Endometrial microvascular endothelial cells (primary cell): ENCODE data around the gene ANKRD13D. TPM values are rescaled to one million over a fixed set of nuclear protein-coding genes. Genes with fewer than 3 reads are reported as not detected.
"Not testable (repeated sequence)": the region's sequence is repeated elsewhere in the genome, so short reads cannot be mapped to it uniquely, and the experiment has no call there.

Source experiments
- in situ Hi-C: cut with HindIII; loops from 2 replicates; pipeline ENCODE4 v1.10.0; 2017; ENCODE audit warnings: low sequenced_read_pairs, low pct_unique_long_range_greater_than_20kb; ENCODE audit errors: inconsistent ontology term
- total RNA-seq: library from RNA; depleted of rRNA; stranded (reverse); fragments of >200 nt; gene quantifications from one replicate; pipeline ENCODE4 v1.2.3, GENCODE V29; 2015; ENCODE audit errors: inconsistent ontology term

ANKRD13D gene
- total RNA-seq, 1 donor from 2014 or later = 19.7 TPM

DNA sequence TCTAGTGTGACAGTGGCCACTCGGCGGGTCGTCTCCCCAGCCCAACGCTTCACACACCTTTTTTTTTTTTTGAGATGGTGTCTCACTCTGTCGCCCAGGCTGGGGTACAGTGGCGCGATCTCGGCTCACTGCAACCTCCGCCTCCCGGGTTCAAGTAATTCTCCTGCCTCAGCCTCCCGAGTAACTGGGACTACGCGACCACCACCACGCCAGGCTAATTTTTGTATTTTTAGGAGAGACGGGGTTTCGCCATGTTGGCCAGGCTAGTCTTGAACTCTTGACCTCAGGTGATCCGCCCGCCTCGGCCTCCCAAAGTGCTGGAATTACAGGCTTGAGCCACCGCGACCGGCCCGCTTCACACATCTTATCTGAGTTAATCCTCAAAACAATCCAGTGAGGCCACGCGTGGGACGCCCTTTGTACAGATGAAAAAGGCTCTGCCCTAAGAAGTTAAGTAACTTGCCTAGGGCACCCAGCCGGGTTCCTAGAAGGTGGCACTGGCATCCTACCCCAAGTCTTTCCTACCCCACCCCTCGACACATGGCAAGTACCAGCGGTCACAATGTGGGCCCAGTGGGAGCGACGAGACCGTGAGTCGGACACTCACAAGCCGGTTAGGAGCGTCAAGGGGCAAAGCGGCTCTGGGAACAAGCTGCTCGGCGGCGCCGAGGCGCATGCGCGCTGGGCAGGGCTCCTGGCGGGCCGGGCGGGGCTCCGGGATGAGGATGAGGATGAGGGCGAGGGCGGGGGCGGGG lies 28.0 kb upstream of the ANKRD13D start:
- in situ Hi-C loops = not testable (repeated sequence)

DNA sequence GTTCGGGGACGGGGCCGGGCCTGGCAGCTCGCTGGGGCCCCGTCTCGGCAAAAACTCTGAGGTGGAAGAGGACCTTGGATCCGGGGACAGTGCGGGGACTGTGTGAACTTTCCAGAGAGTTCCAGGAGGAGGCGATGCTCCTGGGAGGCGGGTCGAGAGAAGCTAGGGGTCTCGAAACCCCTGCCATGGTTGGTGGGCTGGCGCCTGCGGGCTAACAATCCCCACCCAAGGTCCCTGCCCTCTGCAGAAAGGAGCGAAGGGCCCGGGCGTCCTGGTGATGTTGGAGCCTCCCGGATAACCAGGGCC lies 27.5 kb upstream of the ANKRD13D start:
- in situ Hi-C loops = no loop called here

DNA sequence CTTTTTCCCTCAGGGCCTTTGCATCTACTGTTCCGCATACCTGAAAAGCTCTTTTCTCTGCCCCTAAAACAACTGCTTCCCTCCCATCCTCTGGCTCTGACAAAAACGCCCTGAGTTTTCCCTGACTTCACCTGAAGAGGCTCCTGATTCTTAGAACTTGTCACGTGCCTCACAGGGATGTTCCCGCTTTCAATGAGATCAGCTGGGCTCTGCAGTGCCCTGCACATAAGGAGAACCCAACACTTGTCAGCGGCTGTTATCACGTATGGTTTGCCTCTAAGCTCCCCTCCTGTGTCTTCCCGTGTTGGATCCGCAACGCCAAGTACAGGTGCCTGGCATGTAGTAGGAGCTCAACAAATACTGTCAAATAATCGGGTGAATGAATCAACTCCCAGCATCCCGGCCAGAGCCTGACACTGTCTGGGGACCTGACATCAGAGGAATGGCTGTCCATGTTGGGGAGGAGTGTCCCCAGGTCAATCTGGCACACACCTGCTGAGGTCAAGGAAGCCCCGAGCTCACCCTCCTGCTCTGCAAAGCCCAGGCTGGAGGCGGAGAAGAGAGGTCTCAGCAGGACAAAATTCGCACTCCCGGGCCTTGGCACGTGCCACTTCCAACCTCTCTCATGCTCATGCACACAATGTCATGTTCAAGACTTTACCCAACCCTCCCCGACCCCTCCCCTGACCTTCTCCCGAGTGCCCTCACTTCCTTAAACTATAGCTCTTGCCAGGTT lies 27.0 kb upstream of the ANKRD13D start:
- in situ Hi-C loops = no loop called here

DNA sequence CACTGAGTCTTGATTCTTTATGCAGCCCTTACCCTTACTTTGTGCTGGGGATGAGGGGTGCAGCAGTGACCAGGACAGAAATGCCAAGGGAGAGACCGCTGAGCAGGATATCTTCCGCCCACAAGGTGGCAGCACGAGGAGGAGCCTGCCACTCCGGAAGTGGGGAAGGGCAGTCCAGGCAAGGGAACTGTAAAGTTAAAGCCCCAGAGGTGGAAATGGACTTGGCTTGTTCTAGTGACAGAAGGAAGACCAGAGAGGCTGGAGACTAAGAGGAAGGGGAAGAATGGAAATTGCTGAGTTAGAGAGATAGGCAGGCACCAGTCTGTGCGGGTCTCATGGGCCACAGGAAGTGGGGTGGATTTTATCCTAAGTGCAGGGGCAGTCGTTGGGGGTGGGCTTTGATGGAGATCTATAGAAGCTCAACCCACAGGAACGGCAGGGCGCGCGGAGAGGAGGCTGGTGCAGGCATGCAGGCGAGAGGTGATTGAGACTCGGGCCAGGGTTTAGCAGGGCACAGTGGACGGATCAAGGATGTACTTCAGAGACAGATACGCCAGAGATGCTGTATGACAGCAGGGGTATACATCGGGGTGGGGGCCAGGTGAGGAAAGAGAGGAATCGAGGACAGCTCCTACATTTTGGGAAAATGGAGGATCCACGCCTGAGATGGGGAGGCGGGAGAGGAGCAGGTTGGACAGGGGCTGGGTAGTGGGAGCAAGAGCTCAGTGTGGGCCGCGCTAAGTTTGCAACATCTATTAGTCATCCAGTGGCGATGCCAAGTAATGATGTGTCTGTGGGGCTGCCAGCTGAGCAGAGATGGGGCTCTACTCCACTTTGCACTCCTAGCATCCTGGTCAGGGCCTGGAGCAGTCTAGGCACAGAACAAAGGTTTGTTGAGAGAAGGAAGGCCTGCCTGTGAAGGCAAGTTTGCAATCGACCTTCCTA lies 26.1 kb upstream of the ANKRD13D start:
- in situ Hi-C loops = no loop called here

DNA sequence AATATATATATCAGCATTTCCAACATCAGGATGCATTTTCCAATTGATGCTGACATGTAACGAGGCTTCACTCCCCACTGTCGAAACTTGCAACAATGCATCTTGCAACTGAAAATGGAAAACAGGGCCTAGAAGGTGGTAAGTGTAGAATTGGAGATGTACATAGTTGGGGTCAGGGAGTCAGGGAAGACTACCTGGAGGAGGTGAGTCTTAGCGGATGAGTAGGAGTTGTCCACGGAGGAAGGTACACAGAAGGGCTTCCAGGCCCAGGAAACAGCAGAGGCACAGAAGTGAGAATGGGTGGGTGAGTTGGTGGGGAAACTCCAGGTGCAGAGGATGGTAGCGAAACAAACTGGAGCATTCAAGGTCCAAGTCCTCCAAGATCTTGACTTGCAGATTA lies 24.8 kb upstream of the ANKRD13D start:
- in situ Hi-C loops = no loop called here

DNA sequence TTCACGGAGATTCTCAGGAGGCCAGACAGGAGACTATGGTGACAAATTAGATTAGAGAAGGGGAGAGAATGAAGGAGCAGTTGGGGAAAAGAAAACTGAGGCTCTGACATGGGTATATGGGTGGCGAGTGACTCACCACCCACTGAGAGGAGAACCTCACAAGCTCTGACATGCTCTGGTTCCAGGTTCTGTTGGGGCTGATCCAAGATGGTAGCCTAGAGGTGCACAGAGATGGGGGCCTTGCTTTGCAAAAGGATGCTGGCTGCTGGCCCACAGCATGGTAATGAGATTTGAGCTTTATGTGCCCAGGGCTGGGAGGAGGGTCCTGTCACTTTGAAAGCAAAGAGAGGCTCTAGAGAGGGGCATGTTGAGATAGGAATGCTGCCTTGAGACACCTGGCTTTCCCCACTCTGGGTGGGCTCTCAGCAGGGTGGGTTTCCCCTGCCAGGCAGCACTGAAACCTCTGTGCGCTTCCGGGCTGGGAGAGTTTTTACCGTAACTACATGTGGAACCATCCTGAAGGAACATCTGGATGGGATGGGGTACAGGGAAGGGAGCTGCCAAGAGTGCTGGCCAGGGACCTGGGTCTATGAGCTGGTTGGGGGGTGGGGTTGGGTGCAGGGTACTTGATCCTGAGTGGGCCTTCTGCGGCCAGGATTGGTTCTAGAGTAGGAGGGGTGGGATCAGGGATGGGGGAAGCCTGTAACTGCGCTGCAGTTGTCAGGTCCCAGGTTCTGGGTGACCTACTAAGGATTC lies 24.0 kb upstream of the ANKRD13D start:
- in situ Hi-C loops = no loop called here

DNA sequence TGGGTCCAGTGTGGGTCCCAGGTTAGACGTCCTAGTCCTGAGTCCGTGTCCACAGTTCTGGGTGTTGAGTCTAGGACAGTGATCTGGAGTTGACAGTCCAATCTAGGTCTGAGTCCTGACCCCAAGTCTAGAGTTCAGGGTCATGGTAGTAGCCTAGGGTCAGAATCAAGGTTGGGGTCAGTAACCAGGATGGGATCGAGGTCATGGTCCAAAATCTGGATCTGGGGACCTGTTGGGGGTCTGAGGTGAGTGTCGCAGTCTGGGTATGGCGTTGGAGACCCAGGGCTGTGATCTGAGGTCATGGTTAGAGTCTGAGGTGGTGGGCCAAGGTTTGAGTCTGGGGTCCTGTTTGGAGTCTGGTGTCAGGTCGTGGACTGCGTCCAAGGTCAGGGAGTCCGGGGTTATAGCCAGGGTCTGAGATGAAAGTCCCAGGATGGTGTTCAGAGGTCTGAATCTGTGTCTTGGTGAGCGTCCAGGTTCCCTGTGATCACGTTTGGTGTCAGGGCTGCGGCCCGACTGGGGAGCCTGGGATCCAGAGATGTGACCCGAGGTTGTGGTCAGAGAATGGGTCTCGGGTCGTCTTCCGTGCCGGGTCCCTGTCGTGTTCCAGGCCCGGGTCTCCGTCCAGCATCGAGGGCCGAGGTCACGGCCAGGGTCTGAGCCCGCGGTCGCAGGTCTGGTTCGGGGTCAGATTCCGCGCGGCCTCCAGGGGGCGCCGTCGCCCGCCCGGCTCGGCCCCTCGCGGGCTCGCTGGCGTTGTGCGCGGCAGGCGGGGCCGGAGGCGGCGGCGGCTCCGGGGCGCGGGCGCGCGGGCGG lies 23.3 kb upstream of the ANKRD13D start:
- in situ Hi-C loops = no loop called here

DNA sequence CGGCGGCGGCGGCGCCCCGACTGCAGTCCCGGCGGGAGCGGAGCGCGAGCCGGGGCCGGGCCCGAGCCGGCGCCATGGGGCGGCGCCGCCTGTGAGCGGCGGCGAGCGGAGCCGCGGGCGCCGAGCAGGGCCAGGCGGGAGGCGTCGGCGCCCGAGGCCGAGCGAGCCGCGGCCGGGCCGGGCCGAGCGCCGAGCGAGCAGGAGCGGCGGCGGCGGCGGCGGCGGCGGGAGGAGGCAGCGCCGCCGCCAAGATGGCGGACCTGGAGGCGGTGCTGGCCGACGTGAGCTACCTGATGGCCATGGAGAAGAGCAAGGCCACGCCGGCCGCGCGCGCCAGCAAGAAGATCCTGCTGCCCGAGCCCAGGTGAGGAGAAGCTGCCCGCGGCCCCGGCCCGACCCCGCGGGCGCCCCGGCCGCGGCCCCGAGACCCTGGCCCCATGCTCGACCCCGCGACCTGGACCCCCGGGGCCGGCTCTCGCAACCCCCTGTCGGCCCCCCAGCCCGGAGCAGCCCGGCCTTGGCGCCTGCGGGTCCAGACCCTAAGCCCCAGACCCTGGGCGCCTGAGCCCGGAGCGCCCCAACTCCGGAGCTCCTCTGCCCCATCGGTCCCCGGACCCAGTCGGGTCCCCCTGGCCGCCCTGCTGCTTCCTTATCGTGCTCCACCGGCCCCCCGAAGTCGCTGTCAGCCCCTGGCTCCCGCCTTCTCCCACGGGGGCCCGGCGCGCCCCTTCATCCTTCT lies 22.5 kb upstream of the ANKRD13D start, which contains the start of gene GRK2:
TSS of gene GRK2 (plus strand) at position 25 of the 739 bp plus-strand sequence. CDS start at position 252, 227 bp downstream.
- in situ Hi-C loops = no loop called here

DNA sequence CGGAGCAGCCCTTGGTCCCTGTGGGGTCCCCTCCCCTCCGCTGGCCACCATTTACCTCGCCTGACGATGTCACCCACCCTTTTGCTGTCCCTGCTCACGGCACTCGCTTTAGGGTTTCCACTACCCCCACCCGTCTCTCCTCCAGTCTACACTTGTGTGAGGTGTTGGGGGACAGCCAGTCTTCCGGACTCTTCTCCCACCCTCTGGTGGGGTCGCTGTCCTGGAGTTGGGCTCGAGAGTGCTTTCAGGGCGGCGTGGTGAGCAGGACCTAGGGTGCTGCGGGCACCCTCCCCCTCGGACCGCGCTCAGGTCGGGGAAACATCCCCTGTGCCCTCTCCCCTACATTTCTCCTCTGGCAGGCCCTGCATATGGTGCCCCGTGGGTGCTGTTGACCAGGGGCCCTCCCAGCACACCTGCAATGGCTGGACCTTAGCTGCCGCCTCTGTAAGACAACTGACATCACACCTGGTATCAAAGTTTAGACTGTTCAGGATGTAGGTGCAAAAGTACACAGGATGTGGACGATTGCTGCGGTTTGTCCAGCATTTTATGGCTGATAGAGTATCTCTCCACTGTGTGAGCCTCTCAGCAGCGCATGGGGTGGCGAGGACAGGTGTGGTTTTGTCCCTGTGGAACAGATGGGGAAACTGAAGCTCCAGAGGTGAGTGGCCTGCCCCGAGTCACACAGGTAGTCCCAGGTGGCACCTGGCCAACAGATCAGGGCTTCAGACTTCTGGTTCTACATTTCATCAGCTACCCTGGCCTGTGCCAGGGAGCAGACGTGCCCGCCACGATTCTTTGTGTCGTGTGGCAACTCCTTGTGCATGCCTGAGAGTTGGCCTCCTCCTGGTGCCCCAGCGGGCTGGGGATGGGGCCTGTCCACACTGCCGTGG lies 21.7 kb upstream of the ANKRD13D start:
- in situ Hi-C loops = no loop called here

DNA sequence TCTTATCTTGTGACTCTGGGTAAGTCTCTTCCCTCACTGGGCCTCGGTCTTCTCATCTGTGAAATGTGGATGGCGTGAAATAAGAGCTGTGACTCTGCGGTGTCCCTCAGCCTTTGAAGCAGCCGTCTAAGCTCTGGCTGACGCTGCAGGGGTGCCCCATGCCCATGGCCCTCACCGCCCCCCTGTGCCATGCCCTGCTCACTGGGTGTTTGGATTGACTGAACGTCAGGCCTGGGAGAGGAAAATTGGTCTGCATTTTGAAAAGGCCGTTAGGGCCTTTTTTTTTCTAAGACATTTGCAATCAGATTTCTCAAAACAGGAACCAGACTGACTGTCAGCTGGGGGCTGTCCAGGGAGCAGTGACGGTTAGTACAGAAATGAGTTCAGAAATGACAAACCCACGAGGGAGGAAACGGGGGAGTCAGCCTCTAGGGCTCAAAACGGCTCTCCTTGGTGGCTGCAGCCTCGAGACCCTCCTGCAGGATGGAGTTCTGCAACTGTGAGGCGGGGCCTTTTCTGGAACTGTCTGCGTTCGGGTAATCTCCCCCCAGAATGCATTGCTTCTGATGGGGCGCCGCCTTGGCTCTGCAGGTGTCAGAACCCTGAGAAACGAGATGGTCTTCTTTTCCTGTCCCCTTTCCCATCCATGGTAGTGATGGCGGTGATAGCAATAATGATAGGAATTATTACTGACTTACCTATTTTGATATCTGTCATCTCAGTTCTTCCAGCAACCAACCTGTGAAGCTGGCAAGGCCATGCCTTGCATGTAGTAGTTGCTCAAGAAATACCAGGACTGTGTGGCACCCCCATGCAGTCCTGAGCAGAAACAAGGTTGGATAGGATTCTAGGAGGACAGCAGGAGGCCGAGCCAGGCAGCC lies 20.8 kb upstream of the ANKRD13D start:
- in situ Hi-C loops = no loop called here

DNA sequence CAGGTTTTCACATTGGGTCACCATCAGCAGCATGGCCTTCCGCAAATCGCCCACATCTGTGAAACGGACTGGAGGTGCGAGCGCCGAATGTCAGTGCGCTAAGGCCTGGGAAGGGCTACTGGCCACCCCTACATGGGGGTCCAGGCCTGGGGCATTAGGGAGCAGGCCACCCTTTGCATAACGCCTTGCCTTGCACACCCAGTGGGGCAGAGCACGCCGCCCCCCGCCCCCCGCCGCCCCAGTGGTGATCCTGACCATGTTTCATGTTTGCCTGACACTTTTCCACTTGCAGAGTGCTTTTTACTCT lies 20.2 kb upstream of the ANKRD13D start:
- in situ Hi-C loops = no loop called here

DNA sequence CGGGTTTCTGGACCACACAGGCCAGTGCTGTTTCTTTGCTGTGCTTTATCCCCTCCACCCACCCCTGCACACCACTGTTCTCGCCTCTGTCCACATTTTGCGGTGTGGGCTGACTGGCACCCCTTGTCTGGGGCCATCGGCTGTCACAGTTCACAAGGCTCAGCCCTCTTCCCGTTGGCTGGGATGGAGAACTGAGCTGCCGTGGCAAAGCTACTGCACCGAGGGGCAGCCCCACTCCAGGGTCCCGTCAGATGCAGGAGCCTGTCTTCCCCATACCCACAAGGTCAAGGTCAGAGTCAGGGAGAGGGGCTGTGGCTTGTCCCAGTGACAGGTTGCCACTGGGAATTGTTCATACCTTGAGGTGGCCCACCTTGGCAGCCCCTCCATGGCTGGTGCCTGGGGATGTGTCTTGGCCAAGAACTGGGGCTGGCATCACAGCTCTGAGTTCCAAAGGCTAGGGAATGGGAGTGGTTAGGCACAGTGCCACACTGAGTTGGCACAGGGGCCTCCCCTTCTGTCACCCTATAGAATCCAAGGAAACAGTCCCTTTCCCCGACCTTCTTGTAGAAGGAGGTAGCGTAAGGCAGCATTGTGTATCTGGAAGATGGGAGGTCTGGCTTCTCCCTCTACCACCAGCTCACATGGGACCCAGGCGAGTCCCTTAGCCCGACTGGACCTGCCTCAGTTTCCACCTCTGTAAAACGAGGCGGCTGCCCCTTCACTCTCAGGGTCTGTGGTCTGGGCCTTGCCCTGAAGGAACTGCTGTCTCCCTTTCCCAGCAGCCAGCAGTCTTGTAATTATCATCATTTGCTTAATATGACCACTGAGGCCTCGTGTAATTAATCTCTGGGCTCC lies 19.5 kb upstream of the ANKRD13D start:
- in situ Hi-C loops = no loop called here

DNA sequence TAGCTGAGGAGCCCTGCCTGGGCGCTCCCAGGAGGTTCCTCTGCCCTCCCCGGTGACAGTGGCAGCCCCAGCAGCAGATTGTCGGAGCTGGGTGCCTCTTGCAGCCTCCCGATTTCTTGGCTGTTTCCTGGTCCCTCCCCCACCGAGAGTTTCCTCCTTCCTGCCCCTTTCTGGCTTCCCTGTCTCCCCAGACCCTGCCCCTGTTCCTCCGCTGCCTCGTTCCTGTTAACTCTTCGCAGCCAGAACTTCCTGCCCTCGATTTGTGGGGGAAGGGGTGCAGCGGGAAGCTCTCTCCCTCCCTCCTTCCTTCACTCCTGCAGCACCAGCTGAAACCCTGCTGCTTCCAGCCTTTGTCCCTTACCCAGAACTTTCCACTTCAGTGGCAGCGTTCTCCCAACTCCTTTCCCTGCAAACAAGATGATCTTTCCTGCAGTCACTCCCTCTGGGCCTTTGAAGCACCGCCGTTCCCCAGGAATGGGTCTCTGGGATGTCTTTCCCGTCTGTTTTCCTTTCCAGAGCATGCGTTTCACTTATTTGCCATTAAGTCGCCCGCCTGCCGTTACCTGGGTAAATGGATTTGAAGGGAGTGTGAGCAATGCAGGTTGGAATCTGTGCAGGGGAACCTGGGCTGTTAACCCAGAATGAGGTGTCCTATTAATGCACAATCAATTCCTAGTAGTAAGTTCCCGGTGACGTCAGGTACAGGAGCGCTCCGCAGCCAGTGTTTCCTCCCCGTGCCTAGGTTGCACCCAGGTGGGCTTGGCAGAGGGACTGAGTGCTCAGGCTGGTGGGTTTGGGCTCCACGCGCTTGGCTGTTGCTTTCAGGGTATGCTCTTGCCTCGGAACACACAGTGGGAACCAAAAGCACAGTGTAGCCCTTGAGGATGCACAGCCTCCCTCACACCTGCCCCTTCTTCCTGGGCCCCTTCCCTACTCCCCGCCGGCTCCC lies 18.6 kb upstream of the ANKRD13D start:
- in situ Hi-C loops = no loop called here

DNA sequence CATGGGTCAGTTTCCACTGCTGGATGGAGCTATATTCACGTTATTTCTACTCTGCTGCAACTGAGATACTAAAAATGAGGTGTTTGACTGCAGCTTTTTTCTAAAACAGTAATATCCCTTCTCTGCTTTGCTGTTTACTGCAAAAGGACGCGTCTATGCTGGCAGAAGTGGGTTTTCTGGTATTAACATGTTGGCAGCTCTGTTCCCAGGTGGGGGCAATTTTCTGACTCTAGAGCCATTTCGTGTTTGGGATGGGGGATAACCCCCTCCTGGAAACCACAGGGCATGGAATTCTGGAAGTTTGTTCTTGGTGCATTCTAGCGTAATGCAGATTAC lies 17.9 kb upstream of the ANKRD13D start:
- in situ Hi-C loops = no loop called here
